HG03520 (cell line): ENCODE results near the gene EMX1.

Source experiments
- ATAC-seq: cut with Tn5 transposase; IDR thresholded peaks from one replicate; pipeline ENCODE4 v1.9.1; 2021; ENCODE audit warnings: mild to moderate bottlenecking, moderate library complexity; ENCODE audit not compliant: unreplicated experiment

EMX1 gene

GRCh38 chr2:72924353-72925240 is 7.3 kb downstream of the EMX1 start:
- ATAC-seq = peak; percentile 61

- ATAC-seq = no peak
Observed at GRCh38 chr2:72925328-72925943, 8.1 kb downstream of the EMX1 start.

- ATAC-seq = no peak
Observed at GRCh38 chr2:72926368-72926767, 9.0 kb downstream of the EMX1 start.

DNA sequence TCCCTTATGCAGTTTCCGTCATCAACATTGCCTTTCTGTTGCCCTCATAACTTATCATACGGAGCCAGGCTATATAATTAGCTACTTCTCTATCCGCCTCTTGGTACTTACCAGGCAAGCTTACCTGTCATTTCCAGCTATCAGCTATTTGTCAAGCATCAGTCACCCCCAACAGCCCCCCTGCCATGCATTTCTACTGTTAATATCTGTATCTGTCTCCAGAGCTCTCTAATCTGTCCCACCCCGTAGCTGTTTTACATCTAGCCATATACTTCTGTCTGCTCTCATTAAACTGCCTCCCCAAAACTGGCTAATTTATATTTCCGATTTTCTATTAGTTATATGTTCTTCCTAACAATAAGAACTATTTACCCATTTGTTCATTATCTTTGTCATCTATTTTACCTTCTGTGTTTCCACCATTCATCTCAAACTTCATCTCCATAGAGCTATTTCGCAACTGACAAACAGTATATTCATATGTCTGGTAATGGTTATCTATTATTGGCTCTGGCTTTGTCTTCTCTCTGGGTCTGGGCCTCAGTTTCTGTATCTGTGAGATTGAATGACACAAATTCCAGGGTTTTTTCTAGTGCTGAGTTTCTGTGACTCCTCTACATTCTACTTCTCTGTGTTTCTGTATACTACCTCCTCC is 9.6 kb downstream of the EMX1 start:
- ATAC-seq = no peak

GRCh38 chr2:72927619-72928550 is 10.6 kb downstream of the EMX1 start:
- ATAC-seq = no peak

DNA sequence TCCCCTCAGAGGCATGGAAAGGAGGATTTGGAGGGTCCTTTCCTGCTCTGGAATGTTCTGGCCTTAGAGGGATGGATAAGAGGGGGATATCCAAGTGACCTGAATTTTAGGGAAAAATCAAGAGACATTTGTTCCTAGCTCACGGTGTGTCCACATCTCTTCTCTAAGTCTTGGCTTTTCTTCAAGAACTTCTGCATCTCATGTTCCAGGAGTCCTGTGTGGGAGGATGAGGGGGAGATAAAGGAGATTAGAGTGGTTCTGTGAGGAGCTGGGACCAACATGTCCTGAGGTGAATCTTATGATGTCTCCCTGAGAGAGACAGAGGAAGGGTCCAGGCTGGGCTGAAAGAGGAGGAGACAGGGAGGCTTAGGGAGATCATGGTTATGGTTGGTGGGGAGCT is 11.7 kb downstream of the EMX1 start:
- ATAC-seq = no peak

DNA sequence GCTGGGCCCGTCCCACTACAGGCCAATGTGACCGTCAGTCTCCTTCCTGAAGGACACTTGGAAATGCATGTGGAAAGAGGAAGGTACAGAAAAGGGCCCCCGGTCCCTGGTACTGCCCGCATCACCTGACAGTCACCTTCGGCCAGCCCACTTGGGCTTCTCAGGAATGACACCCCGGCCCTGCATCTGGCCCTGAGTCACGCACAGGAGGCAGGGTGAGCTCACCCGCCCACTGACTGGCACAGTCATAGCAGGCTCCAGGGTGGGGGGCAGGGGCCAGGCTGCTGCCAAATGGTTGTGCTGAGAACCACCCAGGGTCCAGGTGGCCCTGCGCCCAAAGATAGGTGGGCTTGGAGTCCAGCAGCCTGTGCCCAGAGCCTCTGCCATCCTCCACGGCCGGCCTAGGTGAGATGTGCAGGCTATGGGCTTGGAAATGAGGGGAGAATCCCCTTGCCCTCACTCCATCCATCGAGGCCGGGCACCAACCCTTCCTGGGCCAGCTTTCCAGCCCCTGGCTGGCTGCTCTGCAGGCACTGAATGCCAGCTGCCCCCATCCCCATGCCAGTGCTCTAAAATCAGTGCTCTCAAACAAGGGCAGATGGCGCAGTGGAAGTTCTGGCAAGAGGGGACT is 14.1 kb downstream of the EMX1 start:
- ATAC-seq = no peak

DNA sequence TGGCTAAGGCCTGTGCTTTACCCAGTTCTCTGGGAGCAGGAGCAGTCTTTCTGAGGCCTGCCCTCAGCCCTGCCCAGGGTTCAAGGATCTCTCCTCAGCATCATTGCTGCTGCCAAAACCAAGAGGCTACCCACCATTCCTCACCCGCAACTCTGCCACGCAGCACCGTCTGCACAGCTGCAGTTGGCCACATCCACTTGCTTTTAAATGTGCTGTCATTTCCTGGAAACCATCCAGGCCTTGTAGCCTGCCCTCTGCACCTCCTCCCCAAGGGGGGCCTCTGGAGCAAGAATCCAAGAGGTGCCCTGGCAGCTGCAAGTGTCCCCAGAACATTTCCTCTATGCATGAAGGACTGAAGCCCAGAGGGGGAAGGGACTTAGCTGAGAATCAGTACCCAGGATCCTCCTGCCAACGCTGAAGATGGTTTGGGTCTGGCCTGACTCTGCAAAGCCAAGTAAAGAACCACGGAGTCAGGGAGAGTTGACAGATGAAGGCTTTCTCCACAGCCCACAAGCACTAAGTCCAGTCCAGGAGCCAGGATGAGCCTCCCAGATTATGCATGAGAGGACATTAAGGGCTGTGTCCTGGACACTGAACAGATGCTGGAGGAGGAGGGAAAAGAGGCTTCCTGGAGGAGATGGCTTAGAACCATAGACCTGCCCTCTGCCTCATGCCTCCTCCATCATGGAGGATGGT is 14.9 kb downstream of the EMX1 start:
- ATAC-seq = no peak

GRCh38 chr2:72932805-72933204 is 15.5 kb downstream of the EMX1 start:
- no peak for ATAC-seq

- ATAC-seq = no peak
Observed at GRCh38 chr2:72933207-72933606, 15.9 kb downstream of the EMX1 start.

DNA sequence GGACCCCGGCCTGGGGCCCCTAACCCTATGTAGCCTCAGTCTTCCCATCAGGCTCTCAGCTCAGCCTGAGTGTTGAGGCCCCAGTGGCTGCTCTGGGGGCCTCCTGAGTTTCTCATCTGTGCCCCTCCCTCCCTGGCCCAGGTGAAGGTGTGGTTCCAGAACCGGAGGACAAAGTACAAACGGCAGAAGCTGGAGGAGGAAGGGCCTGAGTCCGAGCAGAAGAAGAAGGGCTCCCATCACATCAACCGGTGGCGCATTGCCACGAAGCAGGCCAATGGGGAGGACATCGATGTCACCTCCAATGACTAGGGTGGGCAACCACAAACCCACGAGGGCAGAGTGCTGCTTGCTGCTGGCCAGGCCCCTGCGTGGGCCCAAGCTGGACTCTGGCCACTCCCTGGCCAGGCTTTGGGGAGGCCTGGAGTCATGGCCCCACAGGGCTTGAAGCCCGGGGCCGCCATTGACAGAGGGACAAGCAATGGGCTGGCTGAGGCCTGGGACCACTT is 16.4 kb downstream of the EMX1 start:
- no peak for ATAC-seq

- ATAC-seq = no peak
Observed at GRCh38 chr2:72934683-72935610, 17.6 kb downstream of the EMX1 start.

- no peak for ATAC-seq
Observed at GRCh38 chr2:72935611-72935957, 18.3 kb downstream of the EMX1 start.

DNA sequence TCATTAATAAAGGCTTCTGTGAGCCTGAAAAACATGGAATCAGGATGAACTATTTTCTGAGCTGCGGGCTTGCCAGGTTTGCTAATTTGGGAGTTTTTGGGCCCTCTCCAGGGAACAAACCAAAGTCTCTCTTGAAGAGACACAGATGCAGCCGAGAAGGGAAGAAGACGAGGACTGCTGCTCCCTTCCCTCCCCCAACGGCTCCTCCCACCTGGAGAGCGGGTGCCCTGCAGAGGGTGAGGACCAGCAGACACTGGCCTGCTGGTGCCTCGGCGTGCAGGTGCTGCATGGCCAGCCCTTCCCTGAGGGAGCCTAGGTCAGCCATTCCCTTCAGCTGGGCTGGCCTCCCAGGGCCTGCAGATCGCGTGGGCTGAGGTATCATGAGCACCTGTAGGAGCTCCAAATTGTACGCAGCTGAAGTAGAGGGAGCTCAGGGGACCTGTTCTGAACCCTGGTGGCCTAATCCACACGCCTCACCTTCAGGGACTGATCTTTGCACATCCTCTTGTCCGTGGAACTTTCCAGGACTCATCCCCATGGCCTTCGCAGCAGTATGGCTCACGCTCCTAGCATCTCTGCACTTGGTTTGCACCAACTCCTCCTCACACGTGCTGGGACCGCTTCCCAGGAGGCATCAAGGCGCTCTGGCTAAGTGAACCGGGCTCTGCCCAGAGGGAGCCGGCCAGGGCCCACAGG is 19.5 kb downstream of the EMX1 start:
- no peak for ATAC-seq

- no peak for ATAC-seq
Observed at GRCh38 chr2:72937356-72937669, 20.0 kb downstream of the EMX1 start.

DNA sequence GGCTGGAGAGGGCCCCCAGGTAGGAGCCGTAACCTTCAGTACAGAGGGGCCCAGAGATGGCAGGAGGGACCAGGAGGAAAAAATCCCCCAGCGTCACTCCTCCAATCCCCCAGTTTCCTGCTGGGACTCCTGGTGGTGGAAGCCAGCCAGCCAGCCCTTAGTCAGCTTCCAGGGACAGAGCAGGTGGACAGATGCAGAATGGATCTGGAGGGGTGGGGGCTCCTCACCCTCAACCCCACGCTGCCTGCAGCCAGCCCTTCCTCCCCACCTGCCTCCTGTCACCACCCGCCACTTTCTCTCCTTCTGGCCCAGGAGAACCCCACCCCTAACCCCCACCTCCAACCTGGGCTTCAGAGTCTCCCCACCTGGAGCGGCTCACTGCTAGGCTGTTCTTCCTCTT is 21.1 kb downstream of the EMX1 start:
- no peak for ATAC-seq

- no peak for ATAC-seq
Observed at GRCh38 chr2:72940361-72940760, 23.0 kb downstream of the EMX1 start.

- no peak for ATAC-seq
Observed at GRCh38 chr2:72940786-72941185, 23.5 kb downstream of the EMX1 start.
